ENCODE results near the gene S100A2.

GRCh38 chr1:153613406-153613805 is 47.8 kb upstream of the S100A2 start:
- TF ChIP-seq CTCF (conservative IDR thresholded peaks at IDR 0.05; ENCODE audit: low read depth in 2 of 2), result no peak
- TF ChIP-seq EZH2phosphoT487 (IDR thresholded peaks at IDR 0.05; ENCODE audit: unreplicated experiment), result no peak
- TF ChIP-seq CREB1 (CRISPR knock-in tag; IDR thresholded peaks at IDR 0.05; ENCODE audit: low read depth), result no peak

Data from GM23338 (cell line).